Prostate gland (tissue), 2 donors: ENCODE data around the gene STK16.

Experiments
- POLR2AphosphoS5 ChIP-seq: sonication (generic); formaldehyde crosslinking; IDR thresholded peaks from one replicate; pipeline ENCODE4 v1.6.1; 2017; ENCODE audit warnings: antibody characterized with exemption
- TF ChIP-seq, protein P1 (sequence below), 4 experiments: fragments of 200-600 bp in 2 of 4; fragments of 450-650 bp in 2 of 4; sonication (generic) in 2 of 4; IDR thresholded peaks; 1 replicate in 3 of 4; 2 replicates in 1 of 4; pipeline ENCODE4 v1.5.1; 2016 to 2019; ENCODE audit warnings: antibody characterized with exemption in 4 of 4, mild to moderate bottlenecking in 2 of 4, moderate library complexity in 2 of 4

DNA sequence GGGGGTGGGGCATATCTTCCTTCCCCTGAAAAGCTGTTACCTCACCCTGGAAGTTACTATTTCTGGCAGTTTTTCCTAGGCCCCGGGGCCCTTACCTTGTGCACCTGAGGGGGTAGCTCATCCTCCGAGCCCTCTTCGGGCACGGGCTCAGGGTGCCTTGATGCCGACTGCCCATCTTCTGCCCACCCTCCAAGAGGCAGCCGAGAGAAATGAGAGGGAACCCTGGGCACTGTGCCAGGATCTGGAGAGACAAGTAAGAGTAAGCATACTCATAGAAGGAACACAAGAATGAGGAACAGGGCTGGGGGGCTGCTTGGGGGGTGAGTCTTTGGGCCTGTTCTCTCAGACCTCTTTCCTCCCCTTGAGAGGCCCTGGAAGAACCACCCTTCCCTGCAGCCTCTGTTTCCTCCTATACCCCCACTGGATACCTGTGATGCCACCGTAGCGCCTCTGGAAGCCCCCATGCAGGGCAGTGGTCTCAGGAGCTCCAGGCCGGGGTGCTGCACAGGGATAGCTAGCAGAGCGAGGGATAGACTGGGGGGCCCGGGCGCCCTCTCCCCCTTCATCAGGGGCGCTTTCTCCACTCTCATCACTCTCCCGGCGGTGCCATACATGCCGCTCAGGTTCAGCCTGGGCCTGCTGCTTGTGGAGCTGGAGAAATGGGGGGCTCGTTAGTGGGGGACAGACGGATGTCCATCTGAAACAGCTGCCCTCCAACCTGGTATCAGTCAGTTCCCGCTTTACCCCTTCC lies 24.5 kb upstream of the STK16 start:
- no peak for TF ChIP-seq POLR2AphosphoS5
- TF ChIP-seq, protein P1, sequence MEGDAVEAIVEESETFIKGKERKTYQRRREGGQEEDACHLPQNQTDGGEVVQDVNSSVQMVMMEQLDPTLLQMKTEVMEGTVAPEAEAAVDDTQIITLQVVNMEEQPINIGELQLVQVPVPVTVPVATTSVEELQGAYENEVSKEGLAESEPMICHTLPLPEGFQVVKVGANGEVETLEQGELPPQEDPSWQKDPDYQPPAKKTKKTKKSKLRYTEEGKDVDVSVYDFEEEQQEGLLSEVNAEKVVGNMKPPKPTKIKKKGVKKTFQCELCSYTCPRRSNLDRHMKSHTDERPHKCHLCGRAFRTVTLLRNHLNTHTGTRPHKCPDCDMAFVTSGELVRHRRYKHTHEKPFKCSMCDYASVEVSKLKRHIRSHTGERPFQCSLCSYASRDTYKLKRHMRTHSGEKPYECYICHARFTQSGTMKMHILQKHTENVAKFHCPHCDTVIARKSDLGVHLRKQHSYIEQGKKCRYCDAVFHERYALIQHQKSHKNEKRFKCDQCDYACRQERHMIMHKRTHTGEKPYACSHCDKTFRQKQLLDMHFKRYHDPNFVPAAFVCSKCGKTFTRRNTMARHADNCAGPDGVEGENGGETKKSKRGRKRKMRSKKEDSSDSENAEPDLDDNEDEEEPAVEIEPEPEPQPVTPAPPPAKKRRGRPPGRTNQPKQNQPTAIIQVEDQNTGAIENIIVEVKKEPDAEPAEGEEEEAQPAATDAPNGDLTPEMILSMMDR (IDR thresholded peaks at IDR 0.05): no peak
